Natural killer cell (primary cell): Measurements from ENCODE around the gene DIABLO. TPM values are rescaled to one million over a fixed set of nuclear protein-coding genes. Genes with fewer than 3 reads are reported as not detected.

Experiments used
- ATAC-seq, 3 donors: fragments of 150-1000 bp in 2 of 3; fragments of 200-7000 bp in 1 of 3; cut with Tn5 transposase; 1 replicate in 1 of 3; 2 replicates in 2 of 3; pipeline ENCODE4 v1.10.0; 2021; ENCODE audit warnings: mild to moderate bottlenecking in 2 of 3, moderate library complexity in 2 of 3
- DNase-seq, 2 donors: peaks; one replicate each; pipeline versions ENCODE4 v3.0.0 to v3.0.0-alpha.2; 2013 to 2021; ENCODE audit warnings: mixed read lengths in 1 of 2
- H3K27ac ChIP-seq: one replicate; pipeline ENCODE4 v1.5.1; 2013; ENCODE audit warnings: mild to moderate bottlenecking, low read length
- H3K27me3 ChIP-seq: one replicate; pipeline ENCODE4 v1.6.1; 2013; ENCODE audit warnings: low read length; ENCODE audit not compliant: control insufficient read depth, insufficient read depth
- H3K36me3 ChIP-seq: one replicate; pipeline ENCODE4 v1.6.1; 2013; ENCODE audit warnings: low read length; ENCODE audit not compliant: control insufficient read depth, insufficient read depth
- H3K4me1 ChIP-seq: one replicate; pipeline ENCODE4 v1.6.1; 2013; ENCODE audit warnings: low read length; ENCODE audit not compliant: control insufficient read depth, insufficient read depth
- H3K4me3 ChIP-seq: one replicate; pipeline ENCODE4 v1.5.1; 2013; ENCODE audit warnings: low read length
- H3K9me3 ChIP-seq: one replicate; pipeline ENCODE4 v1.6.1; 2013; ENCODE audit warnings: low read length; ENCODE audit not compliant: control insufficient read depth, insufficient read depth
- H3K27ac Mint-ChIP-seq, 2 donors: one replicate each; pipeline ENCODE4 v1.8.0; 2022; ENCODE audit warnings: mild to moderate bottlenecking in 2 of 2, mixed read lengths in 2 of 2, moderate library complexity in 1 of 2
- H3K27me3 Mint-ChIP-seq, 2 donors: one replicate each; pipeline ENCODE4 v1.8.0; 2022; ENCODE audit warnings: low read depth in 2 of 2, mixed read lengths in 2 of 2
- H3K36me3 Mint-ChIP-seq: one replicate; pipeline ENCODE4 v1.8.0; 2022; ENCODE audit warnings: mixed read lengths
- H3K4me1 Mint-ChIP-seq, 2 donors: one replicate each; pipeline ENCODE4 v1.8.0; 2022; ENCODE audit warnings: mixed read lengths in 2 of 2
- H3K4me3 Mint-ChIP-seq: one replicate; pipeline ENCODE4 v1.8.0; 2022; ENCODE audit warnings: mild to moderate bottlenecking, moderate library complexity, mixed read lengths
- H3K9me3 Mint-ChIP-seq, 2 donors: one replicate each; pipeline ENCODE4 v1.8.0; 2022; ENCODE audit warnings: mixed read lengths in 2 of 2
- WGBS: methylation state at CpG from one replicate; pipeline ENCODE4 v1.1.7; 2013; ENCODE audit warnings: missing lambda C conversion rate; ENCODE audit not compliant: insufficient coverage; 5-methylcytosine and 5-hydroxymethylcytosine counted together
- intact Hi-C: fragments of 100-400 bp; cut with micrococcal nuclease; formaldehyde crosslinking; loops from one replicate; pipeline ENCODE4 v1.14.2; 2022
- total RNA-seq, 4 donors: library from RNA; stranded (reverse); fragments of 120-200 nt in 1 of 4; gene quantifications; one replicate each; pipeline versions ENCODE4 v1.2.3 to v1.2.4, GENCODE V29; 2013 to 2022
- TF ChIP-seq, protein P1 (sequence below): fragments of 200-600 bp; IDR thresholded peaks from one replicate; pipeline ENCODE4 v1.8.0; 2022; ENCODE audit warnings: antibody characterized with exemption

The DIABLO gene
- total RNA-seq, 3 donors from 2014 or later (not counting 1 experiment from before 2014, with no cell fraction given), result 84.8 to 102 (median 101) TPM

- intact Hi-C loops, result no loop called here
- H3K27me3 Mint-ChIP-seq, result peaks cover 8 to 13% of the 10 kb centered on the region in 2 donors
- peaks cover 37% of the 10 kb centered on the region for H3K36me3 ChIP-seq
These were observed 18.9 kb downstream of the DIABLO start for GRCh38 chr12:122206976-122207375.

DNA sequence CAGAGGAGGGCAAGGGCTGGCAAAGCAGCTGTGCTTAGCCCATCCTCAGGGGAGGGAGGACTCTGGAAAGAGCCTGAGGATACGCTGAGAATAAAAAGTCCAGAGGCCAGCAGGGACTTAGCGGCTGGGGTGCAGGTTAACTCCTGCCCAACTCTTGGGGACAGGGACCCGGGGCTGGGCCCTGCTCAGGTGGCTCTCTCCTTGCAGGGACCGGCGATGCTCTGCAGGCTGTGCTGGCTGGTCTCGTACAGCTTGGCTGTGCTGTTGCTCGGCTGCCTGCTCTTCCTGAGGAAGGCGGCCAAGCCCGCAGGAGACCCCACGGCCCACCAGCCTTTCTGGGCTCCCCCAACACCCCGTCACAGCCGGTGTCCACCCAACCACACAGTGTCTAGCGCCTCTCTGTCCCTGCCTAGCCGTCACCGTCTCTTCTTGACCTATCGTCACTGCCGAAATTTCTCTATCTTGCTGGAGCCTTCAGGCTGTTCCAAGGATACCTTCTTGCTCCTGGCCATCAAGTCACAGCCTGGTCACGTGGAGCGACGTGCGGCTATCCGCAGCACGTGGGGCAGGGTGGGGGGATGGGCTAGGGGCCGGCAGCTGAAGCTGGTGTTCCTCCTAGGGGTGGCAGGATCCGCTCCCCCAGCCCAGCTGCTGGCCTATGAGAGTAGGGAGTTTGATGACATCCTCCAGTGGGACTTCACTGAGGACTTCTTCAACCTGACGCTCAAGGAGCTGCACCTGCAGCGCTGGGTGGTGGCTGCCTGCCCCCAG, 19.6 kb downstream of the DIABLO start:
- H3K9me3 Mint-ChIP-seq, result no peaks in the 10 kb centered on the region
- Histone ChIP-seq H3K9me3 (no peaks in the 10 kb centered on the region), H3K36me3 (peaks cover 30% of the 10 kb centered on the region), H3K27me3 (peaks cover 25% of the 10 kb centered on the region), H3K4me1 (peaks cover 12% of the 10 kb centered on the region), H3K27ac (no peak overlapping the region), H3K4me3 (no peak overlapping the region)
- TF ChIP-seq, protein P1, sequence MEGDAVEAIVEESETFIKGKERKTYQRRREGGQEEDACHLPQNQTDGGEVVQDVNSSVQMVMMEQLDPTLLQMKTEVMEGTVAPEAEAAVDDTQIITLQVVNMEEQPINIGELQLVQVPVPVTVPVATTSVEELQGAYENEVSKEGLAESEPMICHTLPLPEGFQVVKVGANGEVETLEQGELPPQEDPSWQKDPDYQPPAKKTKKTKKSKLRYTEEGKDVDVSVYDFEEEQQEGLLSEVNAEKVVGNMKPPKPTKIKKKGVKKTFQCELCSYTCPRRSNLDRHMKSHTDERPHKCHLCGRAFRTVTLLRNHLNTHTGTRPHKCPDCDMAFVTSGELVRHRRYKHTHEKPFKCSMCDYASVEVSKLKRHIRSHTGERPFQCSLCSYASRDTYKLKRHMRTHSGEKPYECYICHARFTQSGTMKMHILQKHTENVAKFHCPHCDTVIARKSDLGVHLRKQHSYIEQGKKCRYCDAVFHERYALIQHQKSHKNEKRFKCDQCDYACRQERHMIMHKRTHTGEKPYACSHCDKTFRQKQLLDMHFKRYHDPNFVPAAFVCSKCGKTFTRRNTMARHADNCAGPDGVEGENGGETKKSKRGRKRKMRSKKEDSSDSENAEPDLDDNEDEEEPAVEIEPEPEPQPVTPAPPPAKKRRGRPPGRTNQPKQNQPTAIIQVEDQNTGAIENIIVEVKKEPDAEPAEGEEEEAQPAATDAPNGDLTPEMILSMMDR, result no peak
- H3K27ac Mint-ChIP-seq, result peak overlapping the region in 1 of 2 donors; percentile 9
- ATAC-seq, result peak in 1 of 3 donors; percentile 15
- DNase-seq, result no peak
- H3K36me3 Mint-ChIP-seq, result no peaks in the 10 kb centered on the region
- WGBS, result 86% methylated on average over 27 of the region's 27 CpGs
- intact Hi-C loops, result no loop called here
- peaks cover 8 to 16% of the 10 kb centered on the region in 2 donors for H3K27me3 Mint-ChIP-seq
- peak overlapping the region; percentile 47 for H3K4me3 Mint-ChIP-seq
- H3K4me1 Mint-ChIP-seq, result peaks cover 7 to 14% of the 10 kb centered on the region in 2 donors

More at GRCh38 chr12:122206976-122207375, 18.9 kb downstream of the DIABLO start:
- TF ChIP-seq, protein P1, result no peak
- H3K27ac ChIP-seq, result no peak overlapping the region
- peaks cover 12% of the 10 kb centered on the region for H3K4me1 ChIP-seq
- peak in 1 of 3 donors; percentile 6 for ATAC-seq
- no peaks in the 10 kb centered on the region for H3K36me3 Mint-ChIP-seq
- 97% methylated on average over 6 of the region's 8 CpGs for WGBS
- no peaks in the 10 kb centered on the region for H3K9me3 ChIP-seq
- no peak overlapping the region for H3K27ac Mint-ChIP-seq
- DNase-seq, result no peak
- H3K4me3 Mint-ChIP-seq, result no peak overlapping the region
- no peak overlapping the region for H3K4me3 ChIP-seq
- H3K9me3 Mint-ChIP-seq, result no peaks in the 10 kb centered on the region
- peaks cover 7 to 14% of the 10 kb centered on the region in 2 donors for H3K4me1 Mint-ChIP-seq
- peaks cover 18% of the 10 kb centered on the region for H3K27me3 ChIP-seq

DNA sequence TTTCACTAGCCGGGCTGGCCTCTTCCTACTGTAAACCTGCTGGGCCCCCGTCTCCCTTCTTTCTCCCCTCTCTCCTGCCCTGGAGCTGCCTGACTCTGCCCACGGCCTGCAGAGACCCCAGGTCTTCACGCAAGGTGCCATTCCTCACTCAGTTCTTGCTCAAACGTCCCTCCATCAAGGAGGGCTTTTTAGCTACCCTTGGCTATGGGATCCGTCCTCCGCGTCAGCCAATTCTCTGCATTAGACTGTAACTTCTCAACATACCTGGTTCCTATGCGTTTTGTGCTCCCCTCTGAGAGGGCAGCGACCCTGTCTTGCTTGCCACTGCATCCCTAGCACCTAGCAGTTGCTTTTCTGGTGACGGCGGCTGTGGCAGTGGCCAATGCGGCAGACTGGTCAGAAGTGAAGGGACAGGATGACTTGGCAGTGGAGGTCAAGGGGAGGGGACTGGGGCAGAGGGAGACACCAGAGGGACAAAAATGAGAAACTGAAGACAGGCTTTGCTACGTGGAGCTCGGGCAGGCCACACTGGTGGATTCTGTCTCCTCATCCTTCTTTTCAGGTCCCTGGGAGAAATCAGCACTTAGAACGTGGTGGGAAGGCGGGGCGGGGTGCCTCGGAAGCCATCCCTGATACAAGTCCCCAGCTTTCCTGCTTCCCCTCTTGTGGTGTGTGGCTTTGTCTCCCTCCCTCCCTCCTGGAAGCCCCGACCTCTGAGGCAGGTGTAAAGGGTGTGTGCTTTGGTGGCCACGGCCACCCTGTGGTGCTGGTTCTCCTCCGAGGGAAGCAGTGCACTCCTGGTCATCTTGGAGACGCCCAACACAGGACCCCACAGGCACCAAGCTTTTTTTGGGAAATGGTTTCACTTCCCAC, 20.6 kb downstream of the DIABLO start:
- Mint-ChIP-seq H3K36me3 (no peaks in the 10 kb centered on the region), H3K4me3 (peak overlapping the region; percentile 75), H3K27ac (no peak overlapping the region), H3K4me1 (peaks cover 7 to 14% of the 10 kb centered on the region in 2 donors), H3K9me3 (no peaks in the 10 kb centered on the region), H3K27me3 (peaks cover 8 to 19% of the 10 kb centered on the region in 2 donors)
- no peak overlapping the region for H3K27ac ChIP-seq
- peaks cover 27% of the 10 kb centered on the region for H3K36me3 ChIP-seq
- DNase-seq (peak in 1 of 2 donors; percentile 19), ATAC-seq (no peak)
- intact Hi-C loops, result no loop called here
- TF ChIP-seq, protein P1, result no peak
- peaks cover 25% of the 10 kb centered on the region for H3K27me3 ChIP-seq
- WGBS, result 64% methylated on average over 19 of the region's 23 CpGs
- no peak overlapping the region for H3K4me3 ChIP-seq
- H3K4me1 ChIP-seq, result peaks cover 12% of the 10 kb centered on the region
- H3K9me3 ChIP-seq, result no peaks in the 10 kb centered on the region
